ENCODE data around the gene TACR2. TPM values are rescaled to one million over a fixed set of nuclear protein-coding genes. Genes with fewer than 3 reads are reported as not detected.

Gene TACR2
- total and polyA plus RNA-seq, 4 donors, result 0.31 to 2.5 (median 0.49) TPM; not detected in 1

DNA sequence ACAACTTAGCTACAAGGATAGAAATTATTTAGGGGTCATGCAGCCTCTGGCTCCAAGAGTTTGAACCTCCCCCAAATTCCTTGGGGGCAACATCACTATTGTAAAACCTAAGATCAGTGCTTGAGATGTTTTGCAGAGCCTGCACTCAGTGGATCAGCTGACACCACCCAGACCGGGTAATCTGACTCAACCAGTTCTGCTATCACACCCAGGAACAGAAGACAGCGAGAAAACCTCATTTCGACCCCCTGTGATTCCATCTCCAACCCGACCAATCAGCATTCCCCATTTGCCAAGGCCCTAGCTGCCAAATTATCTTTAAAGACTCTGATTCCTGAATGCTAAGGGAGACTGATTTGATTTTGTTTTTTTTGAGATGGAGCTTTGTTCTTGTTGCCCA, 5.2 kb downstream of the TACR2 start:
- Histone ChIP-seq H3K9me3 (ENCODE audit: control insufficient read depth, low read length) (no peaks in the 10 kb centered on the region), H3K4me3 (ENCODE audit: low read length in 2 of 2) (no peak overlapping the region), H3K27ac (ENCODE audit: low read depth in 1 of 2, low read length in 2 of 2) (no peak overlapping the region), H3K4me1 (ENCODE audit: control insufficient read depth in 1 of 2, insufficient read depth in 2 of 2, low read length in 2 of 2) (no peaks in the 10 kb centered on the region), H3K27me3 (ENCODE audit: control insufficient read depth in 1 of 2, insufficient read depth in 2 of 2, low read length in 1 of 2) (no peaks in the 10 kb centered on the region), H3K36me3 (ENCODE audit: control insufficient read depth in 1 of 2, insufficient read depth in 2 of 2, low read length in 1 of 2) (no peaks in the 10 kb centered on the region)
- WGBS, 2 donors, result 67 to 75% methylated on average over 4 of the region's 4 CpGs
- ATAC-seq (ENCODE audit: low FRiP score) (no peak), DNase-seq (no peak)
- intact Hi-C loops (cut with DNase I), result loop anchor here in 1 of 2 donors (5.0 to 10.0 kb wide), 2 partner anchors 174 to 223 kb away; partner anchors contain the start of gene FAM241B

DNA sequence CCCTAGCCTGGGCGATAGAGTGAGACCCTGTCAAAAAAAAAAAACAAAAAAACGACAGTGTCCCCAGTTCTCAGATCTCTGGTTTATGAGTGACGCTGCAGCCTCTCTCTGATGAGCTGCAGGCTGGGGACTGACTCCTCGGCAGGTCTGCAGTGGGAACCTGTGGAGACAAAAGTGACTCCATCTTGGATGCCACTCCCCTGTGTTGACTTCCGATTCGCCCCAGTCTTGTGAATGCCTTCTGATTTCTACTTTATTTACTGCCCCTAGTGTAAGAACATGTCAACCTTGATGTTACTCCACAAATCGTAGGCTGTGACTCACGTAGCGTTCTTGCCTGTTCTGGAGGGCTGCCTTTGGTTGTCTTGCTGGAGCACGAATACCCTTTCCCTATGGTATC, 6.2 kb downstream of the TACR2 start:
- H3K36me3 ChIP-seq (ENCODE audit: control insufficient read depth in 1 of 2, insufficient read depth in 2 of 2, low read length in 1 of 2), result no peaks in the 10 kb centered on the region
- H3K4me3 ChIP-seq (ENCODE audit: low read length in 2 of 2), result no peak overlapping the region
- H3K9me3 ChIP-seq (ENCODE audit: control insufficient read depth, low read length), result no peaks in the 10 kb centered on the region
- H3K4me1 ChIP-seq (ENCODE audit: control insufficient read depth in 1 of 2, insufficient read depth in 2 of 2, low read length in 2 of 2), result no peaks in the 10 kb centered on the region
- peak overlapping the region in 1 of 2 donors; percentile 10 for H3K27ac ChIP-seq (ENCODE audit: low read depth in 1 of 2, low read length in 2 of 2)
- DNase-seq (peak in 1 of 2 donors; percentile 34), ATAC-seq (ENCODE audit: low FRiP score) (no peak)
- WGBS, 2 donors, result 70 to 72% methylated on average over 10 of the region's 10 CpGs
- intact Hi-C loops (cut with DNase I), result loop anchor here in 1 of 2 donors (5.0 to 10.0 kb wide), 2 partner anchors 173 to 224 kb away; partner anchors contain the start of gene FAM241B
- no peaks in the 10 kb centered on the region for H3K27me3 ChIP-seq (ENCODE audit: control insufficient read depth in 1 of 2, insufficient read depth in 2 of 2, low read length in 1 of 2)

DNA sequence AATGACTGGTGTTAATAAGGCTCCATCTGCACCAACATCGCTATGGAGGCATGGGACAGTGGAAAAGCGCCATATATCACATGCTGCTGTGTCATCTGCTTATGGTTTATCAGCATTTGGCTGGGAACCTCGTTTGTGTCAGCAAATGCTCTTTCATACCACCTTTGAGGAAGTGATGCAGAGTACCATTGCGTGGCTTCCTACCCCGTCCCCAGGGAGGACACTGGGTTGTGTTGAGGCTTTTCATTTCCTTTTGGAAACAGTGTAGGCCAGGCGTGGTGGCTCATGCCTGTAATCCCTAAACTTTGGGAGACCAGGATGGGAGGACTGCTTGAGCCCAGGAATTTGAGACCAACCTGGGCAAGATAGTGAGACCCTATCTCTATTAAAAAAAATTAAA, 6.8 kb downstream of the TACR2 start:
- Histone ChIP-seq H3K36me3 (ENCODE audit: control insufficient read depth in 1 of 2, insufficient read depth in 2 of 2, low read length in 1 of 2) (no peaks in the 10 kb centered on the region), H3K27ac (ENCODE audit: low read depth in 1 of 2, low read length in 2 of 2) (no peak overlapping the region), H3K4me1 (ENCODE audit: control insufficient read depth in 1 of 2, insufficient read depth in 2 of 2, low read length in 2 of 2) (no peaks in the 10 kb centered on the region), H3K27me3 (ENCODE audit: control insufficient read depth in 1 of 2, insufficient read depth in 2 of 2, low read length in 1 of 2) (no peaks in the 10 kb centered on the region), H3K4me3 (ENCODE audit: low read length in 2 of 2) (no peak overlapping the region), H3K9me3 (ENCODE audit: control insufficient read depth, low read length) (no peaks in the 10 kb centered on the region)
- ATAC-seq (ENCODE audit: low FRiP score) (no peak), DNase-seq (peak in 1 of 2 donors; percentile 70)
- 69 to 70% methylated on average over 6 of the region's 6 CpGs for WGBS, 2 donors
- intact Hi-C loops (cut with DNase I), result loop anchor here in 1 of 2 donors (5.0 to 10.0 kb wide), 2 partner anchors 173 to 225 kb away; partner anchors contain the start of gene FAM241B

DNA sequence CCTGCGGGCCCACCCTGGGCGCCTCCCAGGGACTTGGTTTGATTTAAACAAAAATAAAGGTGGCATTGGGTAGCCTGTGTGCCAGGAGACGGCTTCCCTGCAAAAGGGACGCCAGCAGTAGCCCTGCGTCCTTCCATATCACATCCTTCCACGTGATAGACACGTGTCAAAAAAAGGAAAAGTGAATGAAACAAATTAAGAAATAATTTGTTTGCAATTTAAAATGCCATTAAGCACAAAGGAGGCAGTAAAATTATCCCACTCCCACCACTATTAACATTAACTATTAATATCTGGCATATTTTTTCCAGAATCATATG, 7.6 kb downstream of the TACR2 start:
- DNase-seq (no peak), ATAC-seq (ENCODE audit: low FRiP score) (no peak)
- H3K4me1 ChIP-seq (ENCODE audit: control insufficient read depth in 1 of 2, insufficient read depth in 2 of 2, low read length in 2 of 2), result no peaks in the 10 kb centered on the region
- 4 to 5% methylated on average over 7 of the region's 7 CpGs for WGBS, 2 donors
- H3K9me3 ChIP-seq (ENCODE audit: control insufficient read depth, low read length), result no peaks in the 10 kb centered on the region
- no peaks in the 10 kb centered on the region for H3K27me3 ChIP-seq (ENCODE audit: control insufficient read depth in 1 of 2, insufficient read depth in 2 of 2, low read length in 1 of 2)
- no peaks in the 10 kb centered on the region for H3K36me3 ChIP-seq (ENCODE audit: control insufficient read depth in 1 of 2, insufficient read depth in 2 of 2, low read length in 1 of 2)
- peak overlapping the region in 1 of 2 donors; percentile 60 for H3K27ac ChIP-seq (ENCODE audit: low read depth in 1 of 2, low read length in 2 of 2)
- intact Hi-C loops (cut with DNase I), result no loop called here
- peak overlapping the region in 1 of 2 donors; percentile 2 for H3K4me3 ChIP-seq (ENCODE audit: low read length in 2 of 2)

DNA sequence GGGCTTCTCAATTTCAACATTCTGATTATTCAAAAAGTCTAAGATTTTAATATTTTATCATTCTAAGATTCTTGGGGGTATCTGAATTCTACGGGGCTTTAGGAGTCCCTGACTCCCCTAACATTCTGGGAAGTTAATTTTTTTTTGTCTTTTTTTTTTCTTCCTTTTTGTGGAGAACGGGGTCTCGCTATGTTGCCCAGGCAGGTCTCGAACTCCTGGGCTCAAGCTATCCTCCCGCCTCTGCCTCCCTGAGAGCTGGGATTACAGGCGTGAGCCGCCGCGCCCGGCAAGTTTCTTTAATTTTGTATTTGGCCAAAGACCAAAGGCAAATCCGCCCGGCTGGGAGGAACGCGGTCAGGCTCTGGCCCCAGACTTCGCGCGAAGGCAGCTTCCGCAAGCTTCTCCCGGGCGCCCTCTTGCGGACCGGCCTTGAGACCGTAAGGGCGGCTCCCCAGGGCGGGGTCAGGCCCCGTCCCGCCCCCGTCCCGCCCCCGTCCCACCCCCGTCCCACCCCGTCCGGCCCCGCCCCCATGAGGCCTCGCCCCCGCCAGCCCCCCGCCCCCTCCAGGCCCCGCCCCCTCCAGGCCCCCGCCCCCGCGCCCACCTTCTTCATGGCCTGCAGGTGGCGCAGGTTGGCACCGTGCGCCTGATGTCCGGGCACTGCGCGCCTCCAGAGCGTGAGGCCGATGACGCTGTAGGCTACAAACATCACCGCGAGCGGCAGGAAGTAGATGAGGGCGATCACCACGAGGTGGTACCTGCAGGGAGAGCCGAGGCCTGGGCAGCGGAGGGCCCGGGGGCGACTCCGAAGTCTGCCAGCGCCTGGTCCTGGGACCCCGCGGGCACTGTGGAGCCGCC, 8.2 kb downstream of the TACR2 start:
- H3K9me3 ChIP-seq (ENCODE audit: control insufficient read depth, low read length), result no peaks in the 10 kb centered on the region
- H3K36me3 ChIP-seq (ENCODE audit: control insufficient read depth in 1 of 2, insufficient read depth in 2 of 2, low read length in 1 of 2), result no peaks in the 10 kb centered on the region
- no peaks in the 10 kb centered on the region for H3K27me3 ChIP-seq (ENCODE audit: control insufficient read depth in 1 of 2, insufficient read depth in 2 of 2, low read length in 1 of 2)
- intact Hi-C loops (cut with DNase I), result no loop called here
- ATAC-seq (ENCODE audit: low FRiP score), result peak; percentile 94
- peak; percentile 97 to 99 for DNase-seq
- 1 to 2% methylated on average over 42 to 64 of the region's 64 CpGs for WGBS, 2 donors
- peak overlapping the region in 1 of 2 donors; percentile 60 for H3K27ac ChIP-seq (ENCODE audit: low read depth in 1 of 2, low read length in 2 of 2)
- H3K4me3 ChIP-seq (ENCODE audit: low read length in 2 of 2), result peak overlapping the region in 1 of 2 donors; percentile 2
- no peaks in the 10 kb centered on the region for H3K4me1 ChIP-seq (ENCODE audit: control insufficient read depth in 1 of 2, insufficient read depth in 2 of 2, low read length in 2 of 2)

DNA sequence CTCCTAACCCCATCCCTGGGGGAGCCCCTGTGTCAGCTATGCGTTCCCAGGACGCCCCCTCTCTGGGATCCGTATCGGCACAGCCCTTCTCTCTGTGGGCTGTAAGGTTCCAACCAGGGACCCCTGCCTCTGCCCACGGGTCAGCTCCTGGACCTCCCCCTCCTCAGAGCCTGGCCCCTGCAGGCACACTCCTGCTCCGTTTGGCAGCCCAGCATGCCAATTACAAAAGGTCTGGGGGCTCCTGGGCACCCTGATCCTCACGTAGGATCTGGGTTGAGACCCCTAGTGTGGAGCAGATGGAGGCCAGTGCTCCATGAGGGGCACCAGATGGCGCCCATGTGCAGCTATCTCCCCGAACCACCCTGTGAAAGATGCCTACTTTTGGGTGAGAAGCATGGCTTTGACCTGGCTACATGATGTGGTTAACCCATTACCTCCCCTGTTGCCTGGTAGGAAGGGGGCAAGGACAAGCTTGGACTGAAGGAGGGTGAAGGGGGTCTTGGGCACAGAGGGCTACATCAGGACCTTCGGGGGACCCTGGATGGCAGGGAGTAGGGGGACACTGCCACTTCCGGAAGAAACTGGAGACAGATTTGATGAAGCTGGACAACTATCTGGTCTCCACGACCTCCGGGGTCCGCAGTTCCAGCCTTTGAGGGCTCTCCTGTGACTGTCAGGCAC, 9.0 kb downstream of the TACR2 start:
- Histone ChIP-seq H3K27ac (ENCODE audit: low read depth in 1 of 2, low read length in 2 of 2) (peak overlapping the region in 1 of 2 donors; percentile 59), H3K36me3 (ENCODE audit: control insufficient read depth in 1 of 2, insufficient read depth in 2 of 2, low read length in 1 of 2) (no peaks in the 10 kb centered on the region), H3K4me3 (ENCODE audit: low read length in 2 of 2) (no peak overlapping the region), H3K27me3 (ENCODE audit: control insufficient read depth in 1 of 2, insufficient read depth in 2 of 2, low read length in 1 of 2) (no peaks in the 10 kb centered on the region), H3K4me1 (ENCODE audit: control insufficient read depth in 1 of 2, insufficient read depth in 2 of 2, low read length in 2 of 2) (no peaks in the 10 kb centered on the region), H3K9me3 (ENCODE audit: control insufficient read depth, low read length) (no peaks in the 10 kb centered on the region)
- intact Hi-C loops (cut with DNase I), result no loop called here
- ATAC-seq (ENCODE audit: low FRiP score) (no peak), DNase-seq (peak in 1 of 2 donors; percentile 53)
- WGBS, 2 donors, result 59 to 63% methylated on average over 14 of the region's 14 CpGs

DNA sequence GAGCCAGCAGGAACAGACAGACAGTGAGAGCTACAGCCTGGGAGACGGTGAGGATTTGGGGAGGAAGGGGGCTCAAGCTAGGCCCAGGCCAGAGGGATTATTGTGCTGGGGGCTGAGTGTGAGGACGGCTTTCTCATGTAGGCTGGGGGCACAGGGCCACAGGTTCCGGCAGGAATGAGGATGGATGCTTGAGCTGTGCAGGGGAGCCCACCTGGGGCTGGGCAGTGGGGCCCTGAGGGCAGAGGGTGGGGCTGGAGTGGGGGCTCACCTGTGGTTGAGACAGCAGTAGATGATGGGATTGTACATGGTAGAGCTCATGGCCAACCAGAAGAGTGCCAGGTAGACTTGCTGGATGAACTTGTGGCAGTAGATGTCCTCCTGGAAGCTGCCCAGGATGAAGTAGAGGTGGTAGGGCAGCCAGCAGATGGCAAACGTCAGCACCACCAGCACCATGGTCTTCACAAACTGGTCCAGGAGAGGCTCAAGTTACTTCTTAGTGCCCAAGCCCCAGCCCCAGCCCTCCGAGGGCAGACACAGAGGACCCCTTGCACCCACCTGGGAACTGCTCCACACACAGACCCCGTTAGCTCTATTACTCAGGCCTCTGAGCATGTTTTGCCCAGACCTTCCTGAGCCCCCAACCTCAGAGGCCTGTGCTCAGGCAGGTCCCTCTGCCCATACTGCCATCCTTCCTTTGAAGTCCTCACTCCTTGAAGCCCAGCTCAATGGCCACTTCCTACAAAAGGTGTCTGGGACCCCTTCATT, 9.7 kb downstream of the TACR2 start:
- WGBS, 2 donors, result 54 to 57% methylated on average over 6 of the region's 6 CpGs
- H3K36me3 ChIP-seq (ENCODE audit: control insufficient read depth in 1 of 2, insufficient read depth in 2 of 2, low read length in 1 of 2), result no peaks in the 10 kb centered on the region
- intact Hi-C loops (cut with DNase I), result no loop called here
- H3K27me3 ChIP-seq (ENCODE audit: control insufficient read depth in 1 of 2, insufficient read depth in 2 of 2, low read length in 1 of 2), result no peaks in the 10 kb centered on the region
- ATAC-seq (ENCODE audit: low FRiP score) (no peak), DNase-seq (peak in 1 of 2 donors; percentile 38)
- H3K27ac ChIP-seq (ENCODE audit: low read depth in 1 of 2, low read length in 2 of 2), result peak overlapping the region in 1 of 2 donors; percentile 59
- no peaks in the 10 kb centered on the region for H3K4me1 ChIP-seq (ENCODE audit: control insufficient read depth in 1 of 2, insufficient read depth in 2 of 2, low read length in 2 of 2)
- H3K4me3 ChIP-seq (ENCODE audit: low read length in 2 of 2), result no peak overlapping the region
- no peaks in the 10 kb centered on the region for H3K9me3 ChIP-seq (ENCODE audit: control insufficient read depth, low read length)

DNA sequence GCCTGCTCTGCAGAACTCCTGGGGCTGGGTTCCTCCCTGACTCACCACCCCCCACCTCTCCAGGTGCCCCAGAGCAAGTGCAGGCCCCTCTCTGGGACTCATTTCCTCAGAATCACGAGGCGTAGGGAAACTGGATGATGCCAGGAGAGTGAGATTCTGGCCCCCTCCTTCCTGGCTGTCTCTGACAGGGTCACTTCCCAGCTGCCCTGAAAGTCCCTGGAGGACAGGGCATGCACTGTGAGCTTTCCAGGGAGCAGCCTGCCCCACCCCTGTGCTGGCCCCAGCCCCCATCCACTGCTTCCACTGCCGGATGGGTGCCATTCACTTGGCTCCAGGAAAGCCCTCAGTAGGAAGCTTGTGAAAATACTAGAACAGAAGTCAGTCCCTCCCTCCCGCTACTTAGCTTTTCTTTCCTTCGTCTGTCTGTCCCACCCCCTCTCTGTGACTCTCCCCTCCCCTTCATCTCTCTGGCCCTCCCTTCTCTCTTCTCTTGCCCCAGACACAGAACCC, 10.4 kb downstream of the TACR2 start:
- ATAC-seq (ENCODE audit: low FRiP score), result peak; percentile 31
- intact Hi-C loops (cut with DNase I), result no loop called here
- WGBS, 2 donors, result 15 to 16% methylated on average over 5 of the region's 5 CpGs
- no peak overlapping the region for H3K4me3 ChIP-seq (ENCODE audit: low read length in 2 of 2)
- peak overlapping the region in 1 of 2 donors; percentile 69 for H3K27ac ChIP-seq (ENCODE audit: low read depth in 1 of 2, low read length in 2 of 2)
- H3K4me1 ChIP-seq (ENCODE audit: control insufficient read depth in 1 of 2, insufficient read depth in 2 of 2, low read length in 2 of 2), result no peaks in the 10 kb centered on the region
- peaks cover 0 to 2% of the 10 kb centered on the region in 2 donors for H3K36me3 ChIP-seq (ENCODE audit: control insufficient read depth in 1 of 2, insufficient read depth in 2 of 2, low read length in 1 of 2)
- H3K27me3 ChIP-seq (ENCODE audit: control insufficient read depth in 1 of 2, insufficient read depth in 2 of 2, low read length in 1 of 2), result no peaks in the 10 kb centered on the region
- no peaks in the 10 kb centered on the region for H3K9me3 ChIP-seq (ENCODE audit: control insufficient read depth, low read length)
- peak in 1 of 2 donors; percentile 74 for DNase-seq
